Fibroblast of skin of back (primary cell): ENCODE results near the gene PHACTR4.
"Not testable (repeated sequence)": the region's sequence is repeated elsewhere in the genome, so short reads cannot be mapped to it uniquely, and the experiment has no call there.

Source experiments
- DNase-seq: peaks from one replicate; pipeline ENCODE4 v3.0.0-alpha.2; 2013

PHACTR4 gene

DNA sequence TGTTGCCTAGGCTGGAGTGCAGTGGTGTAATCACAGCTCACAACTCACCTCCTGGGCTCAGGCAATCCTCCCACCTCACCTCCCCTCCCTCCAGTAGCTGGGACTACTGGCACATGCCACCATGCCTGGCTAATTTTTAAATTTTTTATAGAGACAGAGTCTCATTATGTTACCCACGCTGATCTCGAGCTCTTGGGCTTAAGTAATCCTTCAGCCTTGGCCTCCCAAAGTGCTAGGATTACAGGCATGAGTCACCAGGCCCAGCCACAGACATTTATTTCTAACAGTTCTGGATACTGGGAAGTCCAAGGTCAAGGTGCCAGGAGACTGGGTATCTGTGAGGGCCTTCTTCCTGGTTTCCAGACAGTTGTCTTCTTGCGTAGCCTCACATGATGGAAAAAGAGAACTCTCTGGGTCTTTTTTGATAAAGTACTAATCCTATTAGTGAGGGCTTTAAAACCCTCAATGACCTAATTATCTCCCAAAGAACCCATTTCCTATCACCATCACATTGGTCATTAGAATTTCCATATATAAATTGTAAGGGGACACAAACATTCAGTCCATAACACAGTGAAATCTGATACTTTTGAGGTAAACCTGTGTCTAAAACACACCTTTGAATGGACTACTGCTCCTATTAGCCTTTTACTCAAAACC lies 67.9 kb downstream of the PHACTR4 start:
- peak; percentile 87 for DNase-seq

DNA sequence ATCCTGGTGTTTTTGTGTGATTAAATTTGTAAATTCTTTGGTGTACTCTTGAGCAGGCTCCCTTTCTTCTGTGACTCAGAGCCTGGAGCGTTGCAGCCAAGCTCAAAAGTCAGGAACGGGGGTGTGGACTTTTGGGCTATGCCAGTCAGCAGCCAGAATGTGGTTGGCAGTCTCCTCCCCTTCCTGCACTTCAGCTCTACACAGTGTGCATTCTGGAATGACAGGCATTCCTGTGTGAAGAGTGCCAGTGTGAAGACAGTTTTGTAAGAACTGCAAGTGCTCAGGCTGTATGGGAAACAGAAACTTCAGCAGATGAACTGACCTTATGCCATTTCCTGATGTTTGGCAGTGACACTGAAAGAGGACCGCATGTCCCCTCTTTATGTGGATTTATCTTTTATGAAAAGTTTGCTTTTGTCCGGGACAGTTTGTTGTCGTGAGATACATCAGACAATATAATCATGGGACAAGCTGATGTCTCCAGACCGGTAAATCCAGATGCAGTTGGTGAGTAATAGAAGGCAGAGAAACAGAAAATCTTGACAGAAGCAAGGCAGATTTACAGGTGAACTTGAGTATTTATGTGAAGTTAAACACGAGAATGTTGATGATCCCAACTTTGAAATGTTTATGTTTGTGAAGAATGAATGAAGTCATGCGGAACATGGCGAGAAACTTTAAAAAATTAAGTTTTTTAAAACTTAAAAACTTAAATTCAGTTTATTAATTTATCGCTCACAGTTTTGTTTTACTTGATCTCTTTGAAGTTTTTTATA lies 68.6 kb downstream of the PHACTR4 start:
- peak; percentile 99 for DNase-seq

DNA sequence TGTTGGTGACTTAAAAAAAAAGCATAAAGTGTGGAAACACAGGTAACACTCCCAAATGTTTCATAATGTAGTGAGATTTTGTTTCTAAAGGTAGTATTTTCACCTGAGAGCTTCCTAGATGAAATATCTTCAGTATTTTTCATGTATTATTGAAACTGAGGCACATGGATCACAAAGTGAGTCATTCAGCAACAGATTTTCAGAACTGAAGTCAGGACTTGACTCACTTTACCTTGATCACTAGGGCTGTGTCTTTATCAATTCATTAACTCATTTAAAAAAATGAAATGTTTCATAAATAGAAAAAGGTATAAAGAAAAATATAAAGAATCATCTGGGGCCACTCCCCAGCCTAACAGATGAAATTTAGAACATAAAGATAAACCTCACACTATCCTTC lies 69.8 kb downstream of the PHACTR4 start:
- DNase-seq = no peak

DNA sequence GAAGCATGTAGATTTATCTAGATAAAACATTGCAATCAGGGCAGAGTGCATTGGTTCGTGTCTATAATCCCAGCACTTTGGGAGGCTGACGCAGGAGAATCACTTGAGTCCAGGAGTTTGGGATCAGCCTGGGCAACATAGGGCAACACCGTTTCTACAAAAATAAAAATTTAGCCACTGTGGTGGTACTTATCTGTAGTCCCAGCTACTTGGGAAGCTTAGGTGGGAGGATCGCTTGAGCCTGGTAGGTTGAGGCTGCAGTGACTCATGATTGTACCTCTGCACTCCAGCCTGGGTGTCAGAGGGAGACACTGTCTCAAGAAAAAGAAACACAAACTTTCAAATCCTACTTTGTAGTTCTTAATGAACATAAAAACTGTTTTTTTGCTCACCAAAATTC lies 72.1 kb downstream of the PHACTR4 start:
- DNase-seq = no peak

DNA sequence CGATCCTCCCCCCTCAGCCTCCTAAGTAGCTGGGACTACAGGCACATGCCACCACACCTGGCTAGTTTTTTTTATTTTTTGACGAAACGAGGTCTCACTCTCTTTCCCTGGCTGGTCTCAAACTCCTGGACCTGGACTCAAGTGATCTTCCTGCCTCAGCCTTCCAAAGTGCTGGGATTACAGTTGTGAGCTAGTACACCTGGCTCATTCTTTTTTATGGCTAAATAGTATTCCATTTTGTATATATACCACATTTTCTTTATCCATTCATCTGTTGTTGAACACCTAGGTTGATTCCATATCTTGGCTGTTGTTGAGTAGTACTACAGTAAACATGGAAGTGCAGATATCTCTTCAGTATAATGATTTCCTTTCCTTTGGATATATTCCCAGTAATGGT lies 74.0 kb downstream of the PHACTR4 start:
- no peak for DNase-seq

DNA sequence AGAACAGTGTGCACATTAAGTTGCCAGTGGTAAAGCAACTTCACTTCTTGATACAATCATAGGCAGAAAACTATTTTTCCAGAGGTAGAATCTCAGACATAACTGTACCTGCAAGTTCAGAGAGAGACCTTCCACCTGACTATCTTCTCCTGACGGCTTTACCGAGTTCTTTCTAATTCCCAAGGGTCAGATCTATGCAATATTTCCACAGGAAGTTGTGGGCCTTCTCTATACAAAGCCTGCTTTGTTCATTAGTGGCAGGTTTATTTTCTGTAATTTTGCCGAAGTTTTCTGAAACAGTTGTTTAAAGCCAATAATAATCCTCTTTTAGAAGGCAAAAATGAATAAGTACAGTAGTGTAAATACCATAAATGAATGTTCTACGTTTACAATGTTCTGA lies 78.1 kb downstream of the PHACTR4 start:
- no peak for DNase-seq

DNA sequence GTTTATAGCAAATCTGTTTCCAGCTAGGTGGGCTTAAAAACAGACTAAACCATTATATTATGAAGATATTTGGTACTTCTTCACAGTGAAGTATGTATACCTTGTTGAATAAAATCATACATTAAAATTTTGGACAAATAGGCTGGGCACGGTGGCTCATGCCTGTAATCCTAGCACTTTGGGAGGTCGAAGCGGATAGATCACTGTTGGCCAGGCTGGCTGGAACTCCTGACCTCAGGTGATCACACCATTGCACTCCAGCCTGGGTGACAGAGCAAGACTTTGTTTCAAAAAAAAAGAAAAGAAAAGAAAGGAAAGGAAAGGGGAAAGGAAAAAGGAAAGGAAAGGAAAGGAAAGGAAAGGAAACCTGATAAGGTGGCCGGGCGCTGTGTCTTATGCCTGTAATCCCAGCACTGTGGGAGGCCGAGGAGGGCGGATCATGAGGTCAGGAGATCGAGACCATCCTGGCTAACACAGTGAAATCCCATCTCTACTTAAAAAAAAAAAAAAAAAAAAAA lies 78.6 kb downstream of the PHACTR4 start:
- not testable (repeated sequence) for DNase-seq

DNA sequence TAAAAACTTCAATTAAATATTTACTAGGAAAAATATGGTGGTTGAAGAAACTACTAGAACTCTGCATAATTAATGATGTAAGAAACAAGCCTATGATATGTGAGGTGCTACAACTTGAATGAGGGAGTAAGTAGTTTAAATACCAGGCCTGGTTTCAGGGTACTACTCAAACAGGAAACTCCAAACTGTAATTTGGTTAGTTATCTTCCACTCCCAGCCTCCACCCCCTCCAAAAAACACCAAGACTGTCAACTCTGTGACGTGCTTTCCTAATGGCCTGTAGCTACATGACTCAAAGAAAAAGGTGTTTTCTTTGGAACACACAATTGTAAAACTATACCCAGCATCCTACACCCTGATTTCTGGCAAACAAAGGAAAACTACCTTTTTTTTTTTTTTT lies 80.4 kb downstream of the PHACTR4 start:
- DNase-seq = peak; percentile 24

DNA sequence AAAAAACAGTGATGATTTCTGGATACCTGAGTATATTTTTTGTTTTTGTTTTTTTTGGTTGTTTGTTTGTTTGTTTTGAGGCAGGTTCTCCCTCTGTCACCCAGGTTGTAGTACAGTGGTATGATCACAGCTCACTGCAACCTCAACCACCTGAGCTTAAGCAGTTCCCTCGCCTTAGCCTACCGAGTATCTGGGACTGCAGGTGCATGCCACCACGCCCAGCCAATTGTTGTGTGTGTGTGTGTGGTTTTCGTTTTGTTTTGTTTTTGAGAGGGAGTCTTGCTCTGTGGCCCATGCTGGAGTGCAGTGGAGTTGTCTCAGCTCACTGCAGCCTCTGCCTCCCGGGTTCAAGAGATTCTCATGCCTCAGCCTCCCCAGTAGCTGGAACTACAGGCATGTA lies 81.0 kb downstream of the PHACTR4 start:
- no peak for DNase-seq

DNA sequence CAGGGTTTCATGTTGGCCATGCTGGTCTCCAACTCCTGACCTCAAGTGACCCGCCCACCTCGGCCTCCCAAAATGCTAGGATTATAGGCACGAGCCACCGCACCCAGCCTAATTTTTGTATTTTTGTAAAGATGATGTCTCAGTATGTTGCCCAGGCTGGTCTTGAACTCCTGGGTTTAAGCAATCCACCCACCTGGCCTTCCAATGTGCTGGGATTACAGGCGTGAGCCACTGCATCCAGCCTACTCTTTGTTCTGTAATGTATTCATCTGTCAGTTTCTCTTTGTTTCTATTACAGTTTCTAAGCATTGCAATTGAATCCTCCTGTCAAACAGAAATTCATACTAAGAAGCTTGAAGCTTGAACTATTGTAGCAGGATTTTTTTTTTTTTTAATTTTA lies 81.5 kb downstream of the PHACTR4 start:
- DNase-seq = no peak

DNA sequence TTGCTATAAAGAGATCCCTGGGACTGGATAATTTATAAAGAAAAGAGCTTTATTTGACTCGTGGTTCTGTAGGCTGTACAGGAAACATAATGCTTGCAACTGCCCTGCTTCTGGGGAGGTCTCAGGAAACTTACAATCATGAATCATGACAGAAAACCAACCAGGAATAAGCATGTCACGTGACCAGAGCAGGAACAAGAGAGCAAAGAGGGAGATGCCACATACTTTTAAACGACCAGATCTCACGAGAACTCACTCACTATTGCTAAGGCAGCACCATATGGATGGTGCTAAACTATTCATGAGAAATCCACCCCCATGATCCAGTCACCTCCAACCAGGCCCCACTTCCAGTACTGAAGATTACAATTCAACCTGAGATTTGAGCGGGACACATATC lies 86.5 kb downstream of the PHACTR4 start:
- peak; percentile 90 for DNase-seq

DNA sequence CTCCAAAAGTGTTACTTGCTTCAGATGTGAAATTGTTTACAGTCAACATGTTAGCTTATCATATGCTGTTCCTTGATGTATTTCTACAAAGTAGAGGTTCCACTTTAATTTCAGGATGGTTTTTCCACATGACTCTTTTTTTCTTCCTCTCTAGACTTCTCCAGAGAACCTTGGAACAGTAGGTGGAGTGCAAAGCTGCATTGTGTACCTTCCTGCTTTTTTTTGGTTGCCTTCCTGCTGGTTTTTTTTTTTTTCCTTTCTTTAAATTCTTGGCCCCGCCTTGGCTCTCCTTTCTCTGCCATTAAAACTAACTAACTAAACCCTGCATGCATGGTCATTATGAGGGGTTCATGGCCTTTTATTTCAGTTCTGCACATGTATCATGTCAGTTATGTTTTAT lies 88.1 kb downstream of the PHACTR4 start:
- no peak for DNase-seq

DNA sequence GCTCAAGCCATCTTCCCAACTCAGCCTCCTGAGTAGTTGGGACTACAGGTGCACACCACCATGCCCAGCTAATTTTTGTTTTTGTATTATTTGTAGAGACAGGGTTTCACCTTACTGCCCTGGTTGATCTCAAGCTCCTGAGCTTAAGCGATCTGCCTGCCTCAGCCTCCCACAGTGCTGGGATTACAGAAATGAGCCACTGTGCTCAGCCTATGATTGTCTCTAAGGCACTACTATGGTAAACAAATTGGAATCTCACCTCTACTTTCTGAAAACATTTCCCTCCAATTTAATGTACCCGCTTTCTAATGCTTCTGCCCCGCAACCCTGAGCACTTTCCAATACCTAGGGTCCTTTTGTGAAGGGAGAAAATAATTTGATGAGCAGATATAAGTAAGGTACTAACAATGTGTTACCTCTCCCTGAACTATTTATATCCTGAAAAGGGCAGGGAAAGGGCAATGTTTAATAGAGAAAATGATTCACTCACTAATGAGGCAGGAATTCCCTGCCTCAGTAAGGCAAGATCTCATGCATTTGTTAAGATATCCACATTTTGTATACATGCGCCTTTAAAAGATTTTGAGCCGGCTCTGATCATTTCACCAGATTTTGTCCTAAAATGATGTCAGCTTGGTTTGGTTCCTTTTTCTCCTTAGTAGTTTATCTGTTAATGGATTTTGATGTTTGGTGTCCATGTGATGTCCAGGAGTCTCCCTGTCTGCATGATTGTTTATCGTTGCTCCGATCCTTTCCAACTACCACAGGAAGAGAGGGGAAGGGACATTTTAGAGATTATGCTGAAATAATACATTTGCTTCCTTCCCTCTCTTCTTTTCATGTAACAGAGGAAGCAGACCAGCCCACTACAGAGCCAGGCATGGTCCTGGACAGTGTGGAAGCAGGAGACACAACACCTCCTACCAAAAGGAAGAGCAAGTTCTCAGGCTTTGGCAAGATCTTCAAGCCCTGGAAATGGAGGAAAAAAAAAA lies 89.0 kb downstream of the PHACTR4 start:
- DNase-seq = no peak

DNA sequence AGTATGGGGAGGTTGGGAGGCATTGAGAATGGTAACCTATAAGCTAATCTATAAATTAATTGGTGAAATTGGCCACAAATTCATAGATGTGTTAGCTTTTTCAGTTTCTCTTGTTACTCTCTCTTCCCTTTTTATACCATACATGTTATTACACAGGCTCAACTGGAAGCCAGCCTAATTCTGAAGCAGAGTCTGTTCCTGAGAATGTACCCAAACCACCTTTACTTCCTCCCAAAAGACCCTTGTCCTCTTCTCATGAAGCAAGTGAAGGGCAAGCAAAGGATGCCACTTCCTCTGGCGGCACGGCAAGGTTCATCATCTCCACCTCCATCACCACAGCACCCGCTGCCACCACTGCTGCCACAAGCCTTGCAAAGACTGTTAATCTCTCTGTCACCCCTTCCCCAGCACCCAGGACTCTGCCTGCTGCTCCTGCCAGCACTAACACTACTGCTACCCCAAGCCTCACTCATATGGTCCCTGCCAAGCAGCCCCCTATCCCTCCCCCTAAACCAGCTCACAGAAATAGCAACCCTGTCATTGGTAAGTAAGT lies 96.8 kb downstream of the PHACTR4 start:
- DNase-seq = no peak

DNA sequence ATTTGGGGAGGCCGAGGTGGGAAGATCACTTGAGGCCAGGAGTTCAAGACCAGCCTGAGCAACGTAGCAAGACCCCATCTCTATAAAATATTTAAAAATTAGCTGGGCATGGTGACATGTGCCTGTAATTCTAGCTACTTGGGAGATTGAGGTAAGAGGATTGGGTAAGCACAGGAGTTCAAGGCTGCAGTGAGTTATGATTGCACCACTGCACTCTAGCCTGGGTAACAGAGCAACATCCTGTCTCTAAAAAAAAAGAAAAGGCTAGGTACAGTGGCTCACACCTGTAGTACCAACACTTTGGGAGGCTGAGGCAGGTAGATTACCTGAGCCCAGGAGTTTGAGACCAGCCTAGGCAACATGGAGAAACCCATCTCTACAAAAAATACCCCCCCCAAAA lies 100.6 kb downstream of the PHACTR4 start:
- no peak for DNase-seq

DNA sequence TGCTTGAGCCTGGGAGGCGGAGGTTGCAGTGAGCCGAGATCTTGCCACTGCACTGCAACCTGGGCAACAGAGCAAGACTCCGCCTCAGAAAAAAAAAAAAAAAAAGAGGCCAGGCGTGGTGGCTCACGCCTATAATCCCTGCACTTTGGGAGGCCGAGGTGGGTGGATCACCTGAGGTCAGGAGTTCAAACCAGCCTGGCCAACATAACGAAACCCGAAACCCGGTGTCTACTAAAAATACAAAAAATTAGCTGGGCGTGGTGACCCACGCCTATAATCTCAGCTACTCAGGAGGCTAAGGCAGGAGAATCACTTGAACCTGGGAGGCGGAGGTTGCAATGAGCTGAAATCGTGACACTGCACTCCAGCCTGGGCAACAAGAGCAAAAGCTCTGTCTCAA lies 110.0 kb downstream of the PHACTR4 start:
- DNase-seq = not testable (repeated sequence)

DNA sequence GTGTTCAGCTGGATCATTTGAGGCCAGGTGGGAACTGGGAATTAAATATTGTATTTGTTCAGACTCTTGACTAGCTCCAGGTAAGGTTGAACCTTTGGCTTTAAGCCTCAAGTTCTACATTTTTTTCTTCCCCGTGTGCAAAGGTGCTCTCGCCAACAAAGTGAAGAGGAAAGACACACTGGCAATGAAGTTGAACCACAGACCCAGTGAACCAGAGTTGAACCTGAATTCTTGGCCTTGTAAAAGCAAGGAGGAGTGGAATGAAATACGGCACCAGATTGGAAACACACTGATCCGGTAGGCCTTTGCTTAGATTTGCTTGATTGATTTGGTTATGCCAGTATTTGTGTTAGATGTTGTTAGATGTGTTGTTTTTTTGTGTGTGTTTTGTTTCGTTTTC lies 110.8 kb downstream of the PHACTR4 start:
- no peak for DNase-seq

DNA sequence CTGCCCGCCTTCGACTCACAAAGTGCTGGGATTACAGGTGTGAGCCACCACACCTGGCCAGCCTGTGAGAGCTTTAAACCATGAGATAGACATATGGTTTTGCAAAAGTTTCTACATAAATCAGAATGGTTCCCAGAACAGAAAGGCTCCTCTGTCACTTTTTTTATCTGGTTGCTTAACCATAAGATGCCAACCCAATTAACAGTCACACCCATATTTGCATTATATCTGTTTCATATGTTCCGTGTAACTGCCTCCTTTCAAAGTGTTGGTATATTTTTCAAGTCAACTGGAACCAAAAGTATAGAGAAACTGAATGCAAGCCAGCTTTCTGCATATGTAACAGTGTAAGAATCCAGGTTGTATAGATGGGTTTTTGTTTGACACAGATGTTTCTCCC lies 112.6 kb downstream of the PHACTR4 start:
- DNase-seq = no peak

DNA sequence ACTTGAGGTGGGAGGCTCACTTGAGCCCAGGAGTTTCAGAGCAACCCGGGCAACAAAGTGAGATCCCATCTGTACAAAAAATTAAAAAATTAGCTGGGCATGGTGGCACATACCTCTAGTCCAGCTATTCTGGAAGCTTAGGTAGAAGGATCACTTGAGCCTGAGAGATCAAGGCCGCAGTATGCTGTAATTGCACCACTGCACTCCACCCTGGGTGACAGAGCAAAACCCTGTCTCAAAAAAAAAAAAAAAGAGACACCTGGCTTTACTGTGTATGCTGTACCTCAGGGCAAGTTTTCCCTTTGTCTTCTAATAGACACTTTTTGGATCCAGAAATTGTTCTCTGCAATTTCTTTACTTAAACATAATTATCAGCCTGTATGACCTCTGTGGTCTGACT lies 113.2 kb downstream of the PHACTR4 start:
- no peak for DNase-seq

DNA sequence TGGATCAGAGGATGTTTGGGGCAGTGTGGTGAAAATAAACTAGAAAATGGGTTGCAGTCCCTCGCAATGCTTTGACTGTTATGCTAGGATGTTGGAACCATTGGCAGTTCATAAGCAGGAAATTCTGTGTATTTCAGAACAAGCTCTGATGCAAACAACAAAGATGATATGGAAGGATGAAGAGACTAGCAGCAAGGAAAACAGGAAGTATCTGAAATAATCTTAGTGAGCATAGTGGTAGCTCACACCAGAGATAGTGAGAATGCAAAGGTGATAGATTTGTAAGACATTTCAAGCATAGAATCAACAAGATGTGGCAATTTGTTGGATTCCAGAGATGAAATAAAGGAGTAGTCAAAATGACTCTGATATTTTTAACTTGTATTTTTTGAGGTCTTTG lies 125.2 kb downstream of the PHACTR4 start:
- DNase-seq = no peak

DNA sequence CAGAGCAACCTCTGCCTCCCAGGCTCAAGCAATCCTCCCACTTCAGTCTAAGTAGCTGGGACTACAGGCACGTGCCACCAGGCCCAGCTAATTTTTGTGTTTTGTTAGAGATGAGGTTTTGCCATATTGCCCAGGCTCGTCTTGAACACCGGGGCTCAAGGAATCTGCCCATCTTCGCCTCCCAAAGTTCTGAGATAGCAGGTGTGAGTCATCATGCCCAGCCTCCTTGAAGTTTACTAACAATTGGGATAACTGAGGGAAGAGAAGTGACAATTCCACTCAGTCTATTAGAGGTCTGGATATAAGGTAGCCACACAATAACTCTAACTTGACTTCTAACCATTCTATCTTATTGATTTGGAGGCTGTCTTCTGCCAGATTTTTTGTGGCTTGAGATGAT lies 130.0 kb downstream of the PHACTR4 start:
- no peak for DNase-seq

DNA sequence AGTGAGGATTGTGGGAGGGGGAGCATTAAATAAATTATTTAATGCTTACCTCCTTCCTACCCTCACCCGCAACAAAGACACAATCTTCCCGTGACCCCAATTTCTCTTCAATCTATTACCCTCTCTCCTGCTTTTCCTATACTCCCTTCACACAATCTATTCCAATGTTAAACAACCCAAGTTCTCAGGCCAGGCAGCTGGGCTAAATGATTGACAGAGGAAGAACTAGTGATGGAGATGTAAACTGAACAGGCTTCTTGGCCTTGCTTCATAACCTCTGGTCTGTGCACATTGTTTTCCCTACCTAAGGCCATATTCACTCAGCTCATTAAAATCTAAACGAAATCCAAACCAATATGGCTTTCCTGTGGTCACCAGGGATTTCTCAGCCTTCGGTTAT lies 132.4 kb downstream of the PHACTR4 start:
- no peak for DNase-seq

DNA sequence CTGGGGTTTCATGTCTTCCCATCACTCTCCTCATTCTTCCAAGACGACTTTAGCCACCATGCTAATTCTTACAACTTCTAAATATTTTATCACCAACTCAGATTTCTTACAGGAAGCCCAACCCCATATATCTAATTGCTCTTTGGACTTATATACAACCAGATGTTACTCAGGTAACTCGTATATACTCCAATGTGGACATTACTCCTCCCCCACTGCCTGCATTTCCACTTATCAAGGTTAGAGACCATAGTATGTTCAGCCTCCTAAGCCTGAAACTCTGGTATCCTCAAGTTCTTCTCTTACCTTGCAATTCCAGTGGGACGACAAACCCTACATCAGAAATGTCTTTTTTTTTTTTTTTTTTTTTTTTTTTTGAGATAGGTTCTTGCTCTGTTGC lies 133.6 kb downstream of the PHACTR4 start:
- no peak for DNase-seq
